Thyroid gland (tissue), 4 donors: ENCODE results near the gene MKNK1.

Experiments used
- CTCF ChIP-seq, 6 experiments: fragments of 200-600 bp in 3 of 6; fragments of 450-650 bp in 3 of 6; sonication (generic) in 3 of 6; IDR thresholded peaks; one replicate each; pipeline ENCODE4 v1.5.1; 2016 to 2019; ENCODE audit warnings: antibody characterized with exemption in 6 of 6, mild to moderate bottlenecking in 2 of 6, inconsistent platforms in 1 of 6, moderate library complexity in 1 of 6
- POLR2A ChIP-seq, 2 donors: fragments of 450-650 bp; IDR thresholded peaks; one replicate each; pipeline ENCODE4 v1.6.1; 2017; ENCODE audit warnings: antibody characterized with exemption in 2 of 2, mild to moderate bottlenecking in 2 of 2, moderate library complexity in 1 of 2

GRCh38 chr1:46618754-46619415 lies 14.8 kb upstream of the MKNK1 start:
- TF ChIP-seq CTCF (IDR thresholded peaks at IDR 0.05) = no peak
- no peak for TF ChIP-seq POLR2A (IDR thresholded peaks at IDR 0.05)
